Measurements from ENCODE around the gene ARHGEF28. TPM values are rescaled to one million over a fixed set of nuclear protein-coding genes. Genes with fewer than 3 reads are reported as not detected.

Gene ARHGEF28
- total and polyA plus RNA-seq, 5 donors, result 1.1 to 1.7 (median 1.4) TPM

DNA sequence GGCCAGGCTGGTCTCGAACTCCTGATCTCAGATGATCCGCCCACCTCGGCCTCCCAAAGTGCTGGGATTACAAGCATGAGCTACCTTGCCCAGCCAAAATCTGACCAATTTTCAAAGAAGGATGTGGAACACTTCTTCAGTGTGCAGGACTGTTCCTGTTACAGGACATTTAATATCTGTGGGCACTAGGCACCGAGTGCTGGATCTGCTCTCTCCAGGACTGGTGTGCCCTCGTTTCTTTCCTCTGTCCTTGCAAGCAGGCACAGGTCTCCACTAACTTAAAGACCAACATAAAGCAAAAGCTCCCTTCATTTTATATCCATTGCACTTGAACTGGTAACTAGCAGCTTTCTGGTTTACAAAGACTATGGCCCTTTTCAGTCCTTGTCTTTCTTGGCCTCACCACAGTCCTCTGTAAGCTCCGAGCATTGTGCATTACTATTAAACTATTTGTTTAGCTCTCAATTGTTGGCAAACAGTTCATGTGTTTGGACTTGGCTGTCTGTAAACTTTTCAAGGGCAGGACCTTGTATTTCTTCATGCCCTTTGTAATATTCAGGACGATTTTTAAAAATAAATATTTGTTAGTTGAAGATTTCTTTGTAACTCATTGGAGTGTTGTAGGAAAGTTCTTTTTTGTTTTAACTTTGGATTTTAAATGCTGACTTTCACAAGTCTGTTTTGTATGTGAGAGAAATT, 37.3 kb downstream of the ARHGEF28 start:
- no peak overlapping the region for H3K27ac ChIP-seq (ENCODE audit: low read length)
- WGBS, result 81% methylated on average over 7 of the region's 7 CpGs
- DNase-seq (no peak), ATAC-seq (no peak)
- H3K4me3 ChIP-seq (ENCODE audit: low read length), result no peak overlapping the region
- H3K9me3 ChIP-seq (ENCODE audit: control insufficient read depth, low read length), result no peaks in the 10 kb centered on the region
- H3K4me1 ChIP-seq (ENCODE audit: control insufficient read depth, insufficient read depth, low read length), result no peaks in the 10 kb centered on the region
- H3K27me3 ChIP-seq (ENCODE audit: control insufficient read depth, insufficient read depth), result no peaks in the 10 kb centered on the region
- intact Hi-C loops (cut with DNase I), result no loop called here

- 77% methylated on average over 2 of the region's 2 CpGs for WGBS
- no peaks in the 10 kb centered on the region for H3K4me1 ChIP-seq (ENCODE audit: control insufficient read depth, insufficient read depth, low read length)
- DNase-seq (no peak), ATAC-seq (no peak)
- H3K27me3 ChIP-seq (ENCODE audit: control insufficient read depth, insufficient read depth), result no peaks in the 10 kb centered on the region
- H3K27ac ChIP-seq (ENCODE audit: low read length), result no peak overlapping the region
- no peak overlapping the region for H3K4me3 ChIP-seq (ENCODE audit: low read length)
- intact Hi-C loops (cut with DNase I), result no loop called here
- H3K9me3 ChIP-seq (ENCODE audit: control insufficient read depth, low read length), result no peaks in the 10 kb centered on the region
These were observed 37.9 kb downstream of the ARHGEF28 start for GRCh38 chr5:73663860-73664240.

DNA sequence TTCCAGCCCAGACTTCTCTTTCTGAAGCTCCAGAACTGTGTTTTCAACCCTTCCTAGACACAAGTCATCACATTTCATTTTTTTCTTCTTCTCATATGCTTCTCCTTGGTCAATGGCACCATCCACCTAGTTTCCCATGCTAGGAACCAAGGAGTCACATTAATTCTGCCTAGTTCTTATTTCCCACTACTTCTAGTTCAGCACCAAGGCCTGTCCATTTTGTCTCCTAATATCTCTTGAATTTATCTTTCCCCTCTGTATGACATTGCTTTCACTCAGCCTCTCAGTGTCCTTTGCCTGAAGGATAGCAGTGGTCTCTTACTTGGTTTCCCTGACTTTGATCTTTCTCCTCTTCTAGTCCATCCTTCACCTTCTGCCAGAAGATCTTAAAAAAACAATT, 38.8 kb downstream of the ARHGEF28 start:
- Histone ChIP-seq H3K4me3 (ENCODE audit: low read length) (no peak overlapping the region), H3K4me1 (ENCODE audit: control insufficient read depth, insufficient read depth, low read length) (no peaks in the 10 kb centered on the region), H3K27me3 (ENCODE audit: control insufficient read depth, insufficient read depth) (no peaks in the 10 kb centered on the region), H3K27ac (ENCODE audit: low read length) (no peak overlapping the region), H3K9me3 (ENCODE audit: control insufficient read depth, low read length) (no peaks in the 10 kb centered on the region)
- ATAC-seq (no peak), DNase-seq (no peak)
- intact Hi-C loops (cut with DNase I), result no loop called here

GRCh38 chr5:73666891-73667290, 40.9 kb downstream of the ARHGEF28 start:
- ATAC-seq (no peak), DNase-seq (no peak)
- H3K27me3 ChIP-seq (ENCODE audit: control insufficient read depth, insufficient read depth), result no peaks in the 10 kb centered on the region
- H3K9me3 ChIP-seq (ENCODE audit: control insufficient read depth, low read length), result no peaks in the 10 kb centered on the region
- H3K4me3 ChIP-seq (ENCODE audit: low read length), result no peak overlapping the region
- 82% methylated on average over 4 of the region's 4 CpGs for WGBS
- no peak overlapping the region for H3K27ac ChIP-seq (ENCODE audit: low read length)
- H3K4me1 ChIP-seq (ENCODE audit: control insufficient read depth, insufficient read depth, low read length), result no peaks in the 10 kb centered on the region
- intact Hi-C loops (cut with DNase I), result no loop called here

- intact Hi-C loops (cut with DNase I), result no loop called here
- H3K4me1 ChIP-seq (ENCODE audit: control insufficient read depth, insufficient read depth, low read length), result no peaks in the 10 kb centered on the region
- H3K27ac ChIP-seq (ENCODE audit: low read length), result no peak overlapping the region
- H3K9me3 ChIP-seq (ENCODE audit: control insufficient read depth, low read length), result no peaks in the 10 kb centered on the region
- WGBS, result 75% methylated on average over 4 of the region's 4 CpGs
- no peaks in the 10 kb centered on the region for H3K27me3 ChIP-seq (ENCODE audit: control insufficient read depth, insufficient read depth)
- DNase-seq (no peak), ATAC-seq (no peak)
- H3K4me3 ChIP-seq (ENCODE audit: low read length), result no peak overlapping the region
These were observed 42.0 kb downstream of the ARHGEF28 start for GRCh38 chr5:73668017-73668416.

GRCh38 chr5:73668486-73669111, 42.6 kb downstream of the ARHGEF28 start:
- 88% methylated on average over 3 of the region's 3 CpGs for WGBS
- ATAC-seq (no peak), DNase-seq (no peak)
- Histone ChIP-seq H3K27ac (ENCODE audit: low read length) (no peak overlapping the region), H3K4me1 (ENCODE audit: control insufficient read depth, insufficient read depth, low read length) (no peaks in the 10 kb centered on the region), H3K27me3 (ENCODE audit: control insufficient read depth, insufficient read depth) (no peaks in the 10 kb centered on the region), H3K4me3 (ENCODE audit: low read length) (no peak overlapping the region), H3K9me3 (ENCODE audit: control insufficient read depth, low read length) (no peaks in the 10 kb centered on the region)
- intact Hi-C loops (cut with DNase I), result no loop called here

DNA sequence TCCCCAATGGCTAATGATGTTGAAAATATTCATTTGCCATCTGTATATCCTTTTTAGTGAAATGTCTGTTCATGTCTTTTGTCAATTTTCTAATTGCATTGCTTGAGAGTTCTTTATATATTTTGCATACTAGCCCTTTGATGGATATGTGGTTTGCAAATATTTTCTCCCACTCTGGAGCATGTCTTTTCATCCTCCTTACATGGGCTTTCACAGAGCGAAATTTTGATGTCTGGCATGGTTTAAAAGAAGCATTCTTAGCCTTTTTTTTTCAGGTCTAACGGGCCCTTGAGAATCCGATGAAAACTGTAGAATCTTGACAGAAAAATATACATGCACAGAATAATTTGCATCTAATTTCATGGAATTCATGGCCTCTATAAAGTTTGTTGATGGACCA, 44.7 kb downstream of the ARHGEF28 start:
- intact Hi-C loops (cut with DNase I), result no loop called here
- H3K27me3 ChIP-seq (ENCODE audit: control insufficient read depth, insufficient read depth), result no peaks in the 10 kb centered on the region
- H3K27ac ChIP-seq (ENCODE audit: low read length), result no peak overlapping the region
- ATAC-seq (no peak), DNase-seq (no peak)
- H3K9me3 ChIP-seq (ENCODE audit: control insufficient read depth, low read length), result no peaks in the 10 kb centered on the region
- no peak overlapping the region for H3K4me3 ChIP-seq (ENCODE audit: low read length)
- H3K4me1 ChIP-seq (ENCODE audit: control insufficient read depth, insufficient read depth, low read length), result no peaks in the 10 kb centered on the region
- 87% methylated on average over 3 of the region's 3 CpGs for WGBS

DNA sequence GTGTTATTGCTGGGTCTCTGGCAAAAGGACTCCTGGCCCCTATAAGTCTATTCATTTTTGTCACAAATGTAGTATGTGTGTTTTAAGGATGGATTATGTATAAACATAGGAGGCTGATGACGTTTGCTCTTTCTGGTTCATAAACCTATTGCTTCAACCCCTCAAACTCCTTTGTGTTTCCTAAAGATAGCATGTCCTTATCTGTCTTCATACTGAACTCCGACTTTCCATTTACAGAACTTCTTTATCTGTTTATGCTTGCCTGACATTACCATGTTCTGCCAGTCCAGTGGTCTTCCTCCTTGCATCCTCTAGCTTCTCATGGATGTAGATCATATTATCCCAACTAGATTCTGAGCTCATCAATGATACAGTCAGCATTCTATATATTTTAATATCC, 46.1 kb downstream of the ARHGEF28 start:
- Histone ChIP-seq H3K4me1 (ENCODE audit: control insufficient read depth, insufficient read depth, low read length) (no peaks in the 10 kb centered on the region), H3K27me3 (ENCODE audit: control insufficient read depth, insufficient read depth) (no peaks in the 10 kb centered on the region), H3K4me3 (ENCODE audit: low read length) (no peak overlapping the region), H3K9me3 (ENCODE audit: control insufficient read depth, low read length) (no peaks in the 10 kb centered on the region), H3K27ac (ENCODE audit: low read length) (no peak overlapping the region)
- ATAC-seq (no peak), DNase-seq (no peak)
- intact Hi-C loops (cut with DNase I), result no loop called here
- 45% methylated on average over 2 of the region's 2 CpGs for WGBS

DNA sequence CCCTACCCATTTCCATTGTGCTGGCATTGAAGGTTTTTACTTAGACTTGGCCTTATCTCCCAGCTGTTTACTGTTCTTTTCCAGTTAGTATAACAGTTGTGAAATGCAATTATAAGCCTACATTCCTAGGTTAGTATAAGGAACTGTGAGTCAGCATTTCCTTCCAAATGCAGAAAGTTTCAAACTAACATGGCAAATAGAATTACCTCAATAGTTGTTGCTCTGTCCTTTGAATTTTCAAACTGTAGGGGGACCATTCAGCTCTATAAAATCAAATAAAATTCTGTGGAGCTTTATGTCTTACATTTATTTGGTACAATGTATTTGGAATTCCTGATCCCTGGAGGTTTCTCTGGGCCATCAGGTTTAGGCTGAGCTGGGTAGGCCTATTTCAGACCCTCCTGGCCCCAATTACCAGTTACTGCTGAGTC, 47.2 kb downstream of the ARHGEF28 start:
- Histone ChIP-seq H3K4me3 (ENCODE audit: low read length) (no peak overlapping the region), H3K27me3 (ENCODE audit: control insufficient read depth, insufficient read depth) (no peaks in the 10 kb centered on the region), H3K4me1 (ENCODE audit: control insufficient read depth, insufficient read depth, low read length) (no peaks in the 10 kb centered on the region), H3K9me3 (ENCODE audit: control insufficient read depth, low read length) (no peaks in the 10 kb centered on the region), H3K27ac (ENCODE audit: low read length) (no peak overlapping the region)
- ATAC-seq, result peak; percentile 31 to 43
- intact Hi-C loops (cut with DNase I), result no loop called here
- DNase-seq, result no peak

GRCh38 chr5:73674669-73675004, 48.6 kb downstream of the ARHGEF28 start:
- 86% methylated on average over 2 of the region's 2 CpGs for WGBS
- intact Hi-C loops (cut with DNase I), result no loop called here
- Histone ChIP-seq H3K27me3 (ENCODE audit: control insufficient read depth, insufficient read depth) (no peaks in the 10 kb centered on the region), H3K4me3 (ENCODE audit: low read length) (no peak overlapping the region), H3K4me1 (ENCODE audit: control insufficient read depth, insufficient read depth, low read length) (no peaks in the 10 kb centered on the region), H3K9me3 (ENCODE audit: control insufficient read depth, low read length) (no peaks in the 10 kb centered on the region), H3K27ac (ENCODE audit: low read length) (no peak overlapping the region)
- ATAC-seq (no peak), DNase-seq (no peak)

DNA sequence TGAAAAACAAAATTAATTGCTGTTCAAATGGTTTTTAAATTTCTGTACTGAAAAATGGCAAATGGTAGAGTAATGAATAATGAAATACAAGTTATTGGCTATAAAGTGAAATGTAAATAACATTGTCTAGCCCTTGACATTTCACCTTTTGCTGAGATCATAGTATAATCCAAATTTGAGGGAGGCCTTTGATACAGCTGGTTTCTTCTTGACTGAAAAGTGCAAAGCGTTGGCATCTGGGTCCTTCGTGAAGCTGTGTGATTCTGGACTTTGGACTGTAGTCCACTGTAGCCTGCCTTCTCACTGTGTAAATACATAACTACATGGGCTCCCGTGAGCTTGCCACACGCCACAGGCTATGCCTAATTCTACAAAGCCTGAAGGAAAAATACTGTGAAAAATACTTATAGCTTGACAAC, 52.3 kb downstream of the ARHGEF28 start:
- no peaks in the 10 kb centered on the region for H3K4me1 ChIP-seq (ENCODE audit: control insufficient read depth, insufficient read depth, low read length)
- no peak for ATAC-seq
- WGBS, result 90% methylated on average over 4 of the region's 4 CpGs

GRCh38 chr5:73678807-73679206, 52.8 kb downstream of the ARHGEF28 start:
- Histone ChIP-seq H3K27ac (ENCODE audit: low read length) (no peak overlapping the region), H3K4me1 (ENCODE audit: control insufficient read depth, insufficient read depth, low read length) (no peaks in the 10 kb centered on the region), H3K27me3 (ENCODE audit: control insufficient read depth, insufficient read depth) (no peaks in the 10 kb centered on the region), H3K4me3 (ENCODE audit: low read length) (no peak overlapping the region), H3K9me3 (ENCODE audit: control insufficient read depth, low read length) (no peaks in the 10 kb centered on the region)
- WGBS, result 98% methylated on average over 3 of the region's 3 CpGs
- ATAC-seq (no peak), DNase-seq (no peak)
- intact Hi-C loops (cut with DNase I), result no loop called here

More for the DNA sequence above, 52.3 kb downstream of the ARHGEF28 start:
- no peak for DNase-seq
- Histone ChIP-seq H3K27me3 (ENCODE audit: control insufficient read depth, insufficient read depth) (no peaks in the 10 kb centered on the region), H3K9me3 (ENCODE audit: control insufficient read depth, low read length) (no peaks in the 10 kb centered on the region), H3K27ac (ENCODE audit: low read length) (no peak overlapping the region), H3K4me3 (ENCODE audit: low read length) (no peak overlapping the region)
- intact Hi-C loops (cut with DNase I), result no loop called here

Data from right cardiac atrium (tissue), 5 donors.